ENCODE measurements around the gene P2RX2.

Gene P2RX2

DNA sequence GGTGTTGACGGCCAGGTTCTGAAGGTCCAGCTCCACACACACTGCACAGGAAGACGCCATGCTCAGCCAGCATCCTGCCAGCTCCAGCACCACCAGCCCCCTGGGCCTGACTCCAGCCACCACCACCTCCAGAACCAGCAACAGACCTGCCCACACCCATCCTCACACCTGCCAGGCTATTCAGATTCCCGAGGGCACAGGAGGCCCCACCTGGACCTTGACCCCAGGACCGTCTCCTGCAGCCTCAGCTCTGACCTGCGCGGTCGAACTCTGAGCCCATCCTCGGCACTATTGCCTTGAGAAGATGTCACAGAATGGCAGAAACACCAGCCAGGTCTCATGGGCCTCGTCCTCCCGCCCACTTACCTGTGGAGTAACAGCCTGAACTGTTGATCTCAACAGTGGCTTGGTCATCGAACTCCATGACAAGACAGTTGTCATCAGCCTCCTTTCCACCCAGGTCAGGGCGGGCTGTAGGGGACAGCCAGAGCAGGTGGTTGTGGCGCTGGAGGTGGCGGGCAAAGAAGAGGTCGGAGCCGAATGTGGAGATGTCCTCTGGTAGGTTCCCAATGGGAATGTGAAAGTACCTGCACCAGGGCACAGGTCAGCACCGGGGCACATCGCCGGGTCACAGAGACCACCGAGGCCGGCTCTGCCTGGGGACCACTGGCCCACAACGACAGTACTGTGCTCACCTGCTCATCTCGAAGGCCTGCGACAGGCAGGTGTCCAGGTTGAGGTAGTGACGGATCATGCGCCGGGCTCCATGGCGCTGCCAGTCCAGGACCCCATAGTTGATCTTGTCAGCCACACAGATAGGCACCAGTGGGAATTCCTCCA lies 23.5 kb downstream of the P2RX2 start:
- TF ChIP-seq, protein P1, sequence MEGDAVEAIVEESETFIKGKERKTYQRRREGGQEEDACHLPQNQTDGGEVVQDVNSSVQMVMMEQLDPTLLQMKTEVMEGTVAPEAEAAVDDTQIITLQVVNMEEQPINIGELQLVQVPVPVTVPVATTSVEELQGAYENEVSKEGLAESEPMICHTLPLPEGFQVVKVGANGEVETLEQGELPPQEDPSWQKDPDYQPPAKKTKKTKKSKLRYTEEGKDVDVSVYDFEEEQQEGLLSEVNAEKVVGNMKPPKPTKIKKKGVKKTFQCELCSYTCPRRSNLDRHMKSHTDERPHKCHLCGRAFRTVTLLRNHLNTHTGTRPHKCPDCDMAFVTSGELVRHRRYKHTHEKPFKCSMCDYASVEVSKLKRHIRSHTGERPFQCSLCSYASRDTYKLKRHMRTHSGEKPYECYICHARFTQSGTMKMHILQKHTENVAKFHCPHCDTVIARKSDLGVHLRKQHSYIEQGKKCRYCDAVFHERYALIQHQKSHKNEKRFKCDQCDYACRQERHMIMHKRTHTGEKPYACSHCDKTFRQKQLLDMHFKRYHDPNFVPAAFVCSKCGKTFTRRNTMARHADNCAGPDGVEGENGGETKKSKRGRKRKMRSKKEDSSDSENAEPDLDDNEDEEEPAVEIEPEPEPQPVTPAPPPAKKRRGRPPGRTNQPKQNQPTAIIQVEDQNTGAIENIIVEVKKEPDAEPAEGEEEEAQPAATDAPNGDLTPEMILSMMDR (IDR thresholded peaks at IDR 0.05): no peak

DNA sequence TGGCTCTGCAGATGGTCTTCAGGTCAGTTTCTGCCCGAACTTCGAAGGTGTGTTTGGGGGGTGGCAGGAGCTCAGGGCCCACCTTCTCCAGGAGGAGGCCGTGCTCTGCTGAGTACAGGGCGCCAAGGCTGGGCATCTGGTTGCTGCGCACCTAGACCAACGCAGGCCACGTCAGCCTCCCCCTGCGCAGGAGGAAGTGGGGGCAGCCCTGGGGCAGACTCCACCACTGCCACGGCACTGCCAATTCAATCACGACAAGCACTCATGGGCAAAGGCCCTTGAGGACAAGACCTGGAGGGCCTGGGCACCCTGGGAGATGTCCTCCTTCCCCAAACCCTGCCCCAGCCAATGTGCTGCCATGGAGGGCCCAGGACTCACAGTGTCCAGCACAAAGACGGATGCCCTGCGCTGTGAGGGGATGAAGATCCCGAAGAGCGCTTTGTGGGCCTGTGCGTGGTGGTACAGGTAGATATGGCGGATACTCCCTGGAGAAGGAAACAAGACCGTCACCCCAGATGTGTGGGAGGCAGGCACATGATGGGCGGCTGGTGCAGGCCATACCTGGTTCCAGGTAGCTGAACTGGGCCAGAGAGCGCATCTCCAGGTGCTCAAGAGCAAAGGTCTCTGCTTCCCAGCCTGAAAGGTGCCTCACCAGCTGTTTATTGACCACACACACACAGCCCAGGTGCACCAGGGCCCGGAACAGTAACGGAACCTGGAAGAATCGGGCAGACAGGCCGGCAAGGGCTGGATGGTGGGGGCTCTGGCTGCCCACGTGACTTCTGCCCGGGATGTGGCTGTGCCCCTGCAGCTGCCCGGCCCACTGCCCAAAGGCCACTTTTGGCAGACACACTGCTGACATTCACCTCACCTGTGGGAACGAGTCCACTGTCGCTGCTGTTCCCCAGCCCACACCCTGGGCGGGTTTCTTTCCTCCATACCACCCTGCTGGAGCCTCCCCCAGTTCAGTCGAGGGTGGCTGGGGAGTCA lies 24.6 kb downstream of the P2RX2 start:
- TF ChIP-seq, protein P1 (IDR thresholded peaks at IDR 0.05): no peak

GRCh38 chr12:132646850-132647249 lies 28.3 kb downstream of the P2RX2 start:
- TF ChIP-seq, protein P1 (IDR thresholded peaks at IDR 0.05): no peak

GRCh38 chr12:132647858-132648257 lies 29.3 kb downstream of the P2RX2 start:
- TF ChIP-seq, protein P1 (IDR thresholded peaks at IDR 0.05): no peak

DNA sequence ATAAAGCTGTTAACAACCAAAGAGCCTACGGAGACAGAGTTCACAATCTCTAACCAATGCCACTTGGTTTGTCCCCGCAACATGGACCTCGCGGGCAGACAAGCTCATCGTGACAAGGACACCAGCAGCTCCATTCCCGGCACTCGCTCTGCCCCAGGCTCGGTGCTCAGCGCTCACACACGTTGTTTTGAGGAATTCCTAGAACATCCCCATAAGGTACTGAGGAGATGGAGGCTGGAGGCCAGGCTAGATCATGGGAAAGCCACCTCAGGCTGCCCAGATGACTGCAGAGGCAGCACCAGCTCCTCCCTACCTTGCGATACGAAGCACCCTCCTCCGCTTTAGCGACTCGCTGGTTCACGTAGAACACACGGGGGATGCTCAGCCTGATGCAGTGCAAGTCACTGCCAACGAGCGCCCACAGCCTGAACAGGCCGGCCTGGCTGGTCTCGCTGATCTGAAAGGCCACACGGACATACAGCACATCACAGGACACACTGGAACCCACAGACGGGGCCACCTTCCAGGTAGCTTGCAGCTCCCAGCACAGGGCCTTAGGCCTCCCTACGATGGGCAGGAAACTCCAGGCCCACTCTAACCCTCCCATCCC lies 30.1 kb downstream of the P2RX2 start:
- TF ChIP-seq, protein P1 (IDR thresholded peaks at IDR 0.05): no peak

DNA sequence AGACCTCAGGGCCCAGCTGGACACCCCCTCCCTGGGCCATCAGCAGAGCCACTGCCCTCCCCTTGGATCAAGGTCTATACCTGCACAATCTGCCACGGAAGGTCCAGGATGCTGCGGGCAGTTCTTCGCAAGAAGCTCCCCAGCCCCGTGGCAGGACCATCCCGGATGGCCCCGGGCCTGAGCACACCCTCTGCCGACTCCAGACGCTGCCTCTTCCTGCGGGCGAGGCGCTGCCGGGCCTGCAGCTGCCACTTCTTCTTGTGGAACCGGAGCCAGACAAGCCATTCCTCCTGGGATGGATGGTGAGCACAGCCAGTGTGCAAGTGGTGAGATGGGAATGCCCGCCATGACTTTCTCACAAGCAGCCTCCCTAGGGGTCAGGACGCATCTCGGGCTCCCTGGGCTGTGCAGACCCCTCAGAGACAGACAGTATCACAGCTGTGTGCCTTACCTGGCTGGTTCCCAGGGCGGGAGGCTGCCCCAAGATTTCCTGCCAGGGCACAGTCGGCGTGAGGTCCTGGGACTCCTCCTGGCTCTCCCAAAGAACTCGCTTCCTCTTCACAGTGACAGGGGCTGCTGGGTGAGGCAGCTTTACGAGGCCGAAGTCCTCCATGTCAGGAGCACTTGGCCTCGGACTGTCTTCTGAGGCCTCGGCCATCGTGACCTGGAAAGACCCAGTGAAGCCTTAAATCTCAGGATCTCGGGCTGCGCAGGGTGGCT lies 30.8 kb downstream of the P2RX2 start:
- TF ChIP-seq, protein P1 (IDR thresholded peaks at IDR 0.05): no peak
